ENCODE results near the gene PCSK2.

- TF ChIP-seq POLR2A (IDR thresholded peaks at IDR 0.05) (no peak), CTCF (IDR thresholded peaks at IDR 0.05) (no peak)
Measured at GRCh38 chr20:17229256-17229655, 2.4 kb downstream of the PCSK2 start.
